KBM-7 (cell line): Measurements from ENCODE around the gene BCL2L11.
"Not testable (repeated sequence)": the region's sequence is repeated elsewhere in the genome, so short reads cannot be mapped to it uniquely, and the experiment has no call there.

Source experiments
- DNase-seq: peaks from one replicate; pipeline ENCODE4 v3.0.0-alpha.2; 2015
- in situ Hi-C: fragments of 300-500 bp; cut with MboI; formaldehyde crosslinking; loops from 2 replicates; pipeline ENCODE4 v1.14.3; 2020; ENCODE audit warnings: low sequenced_read_pairs, low pct_unique_long_range_greater_than_20kb, mixed read lengths

Gene BCL2L11, protein sequence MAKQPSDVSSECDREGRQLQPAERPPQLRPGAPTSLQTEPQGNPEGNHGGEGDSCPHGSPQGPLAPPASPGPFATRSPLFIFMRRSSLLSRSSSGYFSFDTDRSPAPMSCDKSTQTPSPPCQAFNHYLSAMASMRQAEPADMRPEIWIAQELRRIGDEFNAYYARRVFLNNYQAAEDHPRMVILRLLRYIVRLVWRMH

DNA sequence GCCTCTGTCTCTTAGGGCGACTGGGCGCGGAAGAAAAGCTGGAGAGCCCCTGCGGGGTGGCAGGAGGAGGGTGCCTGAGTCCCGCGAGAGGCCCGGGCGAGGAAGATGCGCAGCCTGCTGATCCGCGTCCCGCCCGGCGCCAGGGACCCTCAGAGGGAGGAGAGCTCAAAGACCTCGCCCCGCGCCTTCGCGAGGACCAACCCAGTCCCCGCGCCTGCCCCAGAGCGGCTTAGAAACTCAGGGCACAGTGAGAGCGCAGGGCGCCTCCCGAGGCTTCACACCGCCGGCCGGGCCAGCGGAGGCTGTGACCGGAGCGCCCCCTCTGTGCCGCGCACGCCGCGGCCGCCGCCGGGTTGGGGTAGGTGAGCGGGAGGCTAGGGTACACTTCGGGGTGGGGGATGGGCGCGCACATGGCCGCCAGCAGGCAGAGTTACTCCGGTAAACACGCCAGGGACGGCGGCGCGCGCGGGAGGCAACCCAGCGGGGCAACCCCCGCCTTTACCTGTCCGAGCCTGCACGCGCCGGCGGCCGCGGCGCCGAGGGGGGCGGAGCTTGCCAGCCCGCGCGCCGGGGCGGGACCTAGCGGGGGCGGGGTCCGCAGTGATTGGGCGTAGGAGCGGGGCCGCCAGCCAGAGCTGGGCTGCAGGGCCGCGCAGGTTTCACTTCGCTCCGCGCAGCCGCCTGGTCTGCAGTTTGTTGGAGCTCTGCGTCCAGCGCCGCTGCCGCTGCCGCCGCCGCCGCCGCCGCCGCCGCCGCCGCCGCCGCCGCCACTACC is at the start of gene BCL2L11:
Gene BCL2L11, plus strand, starts transcription at position 662 of the 775 bp plus-strand sequence. CDS start 2,832 bp downstream, outside the sequence.
- DNase-seq, result peak; percentile 92
- in situ Hi-C loops, result no loop called here

DNA sequence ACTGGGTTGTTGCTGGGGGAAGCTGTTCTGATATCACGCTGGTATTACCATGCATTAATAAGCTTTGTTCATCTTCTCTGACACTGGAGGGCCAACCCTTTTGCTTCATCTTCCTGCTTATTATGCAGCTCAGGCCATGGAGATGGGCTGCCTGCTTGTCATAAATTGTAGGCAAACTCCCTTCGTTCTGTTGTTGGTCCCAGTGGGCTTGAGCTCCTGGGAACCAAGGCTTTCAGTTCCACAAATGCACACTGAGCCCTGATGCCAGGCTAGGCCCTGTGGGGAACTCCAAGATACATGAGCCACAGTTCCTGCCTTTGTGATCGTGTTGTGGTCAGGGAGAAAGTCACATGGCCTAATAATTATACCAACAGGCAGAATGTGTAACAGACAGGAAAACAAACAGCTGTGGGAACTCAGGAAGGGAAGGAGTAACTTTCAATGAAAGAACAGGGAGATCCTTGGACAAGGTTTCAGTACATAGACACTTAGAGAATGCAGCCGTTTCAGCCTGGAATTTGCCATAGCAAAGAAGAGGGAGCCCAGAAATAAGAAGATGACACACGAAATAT is 49.0 kb upstream of the BCL2L11 start:
- DNase-seq, result no peak
- in situ Hi-C loops, result no loop called here

DNA sequence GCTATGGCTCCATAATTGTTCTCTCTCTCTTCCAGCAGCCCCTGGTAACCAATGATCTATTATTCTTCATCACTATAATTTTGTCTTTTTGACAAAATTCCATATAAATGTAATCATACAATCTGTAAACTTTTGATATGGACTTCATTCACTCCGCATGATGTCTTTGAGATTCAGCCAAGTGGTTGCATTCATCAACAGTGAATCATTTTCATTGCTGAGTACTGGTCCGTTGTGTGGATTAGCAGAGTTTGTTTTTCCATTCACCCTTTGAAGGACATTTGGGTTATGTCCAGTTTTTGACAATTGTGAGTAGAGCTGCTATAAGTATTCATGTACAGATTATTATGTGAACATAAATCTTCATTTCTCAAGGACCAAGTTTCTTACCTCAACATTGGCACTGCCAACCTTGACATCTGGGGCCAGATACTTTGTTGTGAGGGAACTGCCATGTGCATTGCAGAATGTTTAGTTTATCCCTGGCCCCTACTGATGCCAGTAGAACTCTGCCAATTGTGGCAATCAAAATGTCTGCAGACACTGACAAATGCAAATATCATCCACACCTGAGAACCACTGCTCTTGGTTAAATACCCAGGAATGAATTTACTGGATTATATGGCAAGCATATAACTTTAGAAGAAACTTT is 48.4 kb upstream of the BCL2L11 start:
- no peak for DNase-seq
- in situ Hi-C loops, result no loop called here

DNA sequence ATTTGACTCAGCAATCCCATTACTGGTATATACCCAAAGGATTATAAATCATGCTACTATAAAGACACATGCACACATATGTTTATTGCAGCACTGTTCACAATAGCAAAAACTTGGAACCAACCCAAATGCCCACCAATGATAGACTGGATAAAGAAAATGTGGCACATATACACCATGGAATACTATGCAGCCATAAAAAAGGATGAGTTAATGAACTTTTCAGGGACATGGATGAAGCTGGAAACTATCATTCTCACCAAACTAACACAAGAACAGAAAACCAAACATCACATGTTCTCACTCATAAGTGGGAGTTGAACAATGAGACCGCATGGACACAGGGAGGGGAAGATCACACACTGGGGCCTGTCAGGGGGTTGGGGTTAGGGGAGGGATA is 38.1 kb upstream of the BCL2L11 start:
- DNase-seq, in situ Hi-C loops: not testable (repeated sequence)

DNA sequence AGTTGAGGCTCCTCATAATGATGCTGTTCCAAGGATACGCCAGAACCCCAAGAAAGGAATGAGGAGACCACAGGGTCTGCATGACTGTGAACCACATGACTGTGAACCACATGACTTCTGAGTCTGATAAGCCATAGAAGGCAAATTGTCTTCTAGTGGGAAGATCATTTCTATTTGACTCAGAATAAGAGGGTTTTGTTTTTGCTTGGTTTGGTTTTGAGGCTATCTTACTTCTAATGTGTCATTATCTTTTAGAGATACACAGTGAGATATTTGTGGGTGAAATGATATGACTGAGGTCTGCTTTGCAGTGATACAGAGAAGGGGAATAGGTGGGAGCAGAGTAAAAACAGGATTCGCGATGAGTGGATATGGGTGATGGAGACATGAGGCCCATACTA is 28.9 kb upstream of the BCL2L11 start:
- in situ Hi-C loops, result no loop called here
- DNase-seq, result no peak

DNA sequence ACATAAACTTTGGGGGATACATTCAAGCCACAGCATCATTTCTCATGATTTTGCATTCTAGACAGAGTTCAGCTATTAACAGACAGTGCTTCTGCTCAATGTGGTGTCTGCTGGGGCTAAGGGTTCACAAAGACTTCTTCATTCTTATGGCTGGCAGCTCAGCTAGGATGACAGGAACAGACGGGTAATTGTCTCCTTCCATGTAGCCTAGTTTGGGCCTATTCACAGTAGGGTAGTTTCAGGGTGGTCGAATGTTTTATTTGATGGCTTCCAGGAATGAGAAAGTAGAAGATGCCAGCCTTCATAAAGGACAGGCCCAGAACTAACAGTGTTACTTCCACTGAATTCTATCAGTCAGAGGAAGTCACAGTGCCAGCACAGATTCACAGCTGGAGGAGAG is 26.0 kb upstream of the BCL2L11 start:
- in situ Hi-C loops, result no loop called here

DNA sequence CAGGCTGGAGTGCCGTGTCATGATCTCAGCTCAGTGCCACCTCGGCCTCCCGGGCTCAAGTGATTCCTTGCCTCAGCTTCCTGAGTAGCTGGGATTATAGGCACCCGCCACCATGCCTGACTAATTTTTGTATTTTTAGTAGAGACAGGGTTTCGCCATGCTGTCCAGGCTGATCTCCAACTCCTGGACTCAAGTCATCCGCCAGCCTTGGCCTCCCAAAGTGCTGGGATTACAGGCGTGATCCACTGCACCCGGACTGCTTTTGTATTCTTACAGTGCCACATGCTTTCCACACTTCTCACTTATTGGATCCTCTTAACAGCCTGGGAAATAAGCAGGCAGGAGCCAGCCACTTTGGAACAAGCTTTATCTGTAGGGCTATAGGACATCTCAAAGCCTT is 25.3 kb upstream of the BCL2L11 start:
- no peak for DNase-seq
- in situ Hi-C loops, result no loop called here

More for the DNA sequence above, 26.0 kb upstream of the BCL2L11 start:
- DNase-seq, result no peak

DNA sequence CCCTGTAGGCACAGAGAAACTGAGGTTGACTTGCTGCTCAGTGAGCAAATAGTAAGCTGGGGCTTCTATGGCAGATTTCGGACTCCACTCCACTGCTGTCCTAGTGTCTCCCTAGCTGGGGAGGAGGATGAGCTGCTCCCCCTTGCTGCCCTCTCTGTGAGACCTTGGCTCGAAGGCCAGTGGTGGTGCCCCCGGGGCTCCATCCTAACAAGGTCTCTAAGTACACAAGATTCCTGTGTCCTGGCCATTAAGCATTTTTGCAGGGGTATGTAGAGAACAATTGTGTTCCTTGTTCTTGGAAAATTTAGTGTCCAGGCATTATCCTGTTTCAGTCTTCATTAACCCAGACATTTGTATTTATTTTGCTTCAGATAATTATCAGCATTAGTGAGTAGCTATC is 21.3 kb upstream of the BCL2L11 start:
- in situ Hi-C loops, result no loop called here
- no peak for DNase-seq

DNA sequence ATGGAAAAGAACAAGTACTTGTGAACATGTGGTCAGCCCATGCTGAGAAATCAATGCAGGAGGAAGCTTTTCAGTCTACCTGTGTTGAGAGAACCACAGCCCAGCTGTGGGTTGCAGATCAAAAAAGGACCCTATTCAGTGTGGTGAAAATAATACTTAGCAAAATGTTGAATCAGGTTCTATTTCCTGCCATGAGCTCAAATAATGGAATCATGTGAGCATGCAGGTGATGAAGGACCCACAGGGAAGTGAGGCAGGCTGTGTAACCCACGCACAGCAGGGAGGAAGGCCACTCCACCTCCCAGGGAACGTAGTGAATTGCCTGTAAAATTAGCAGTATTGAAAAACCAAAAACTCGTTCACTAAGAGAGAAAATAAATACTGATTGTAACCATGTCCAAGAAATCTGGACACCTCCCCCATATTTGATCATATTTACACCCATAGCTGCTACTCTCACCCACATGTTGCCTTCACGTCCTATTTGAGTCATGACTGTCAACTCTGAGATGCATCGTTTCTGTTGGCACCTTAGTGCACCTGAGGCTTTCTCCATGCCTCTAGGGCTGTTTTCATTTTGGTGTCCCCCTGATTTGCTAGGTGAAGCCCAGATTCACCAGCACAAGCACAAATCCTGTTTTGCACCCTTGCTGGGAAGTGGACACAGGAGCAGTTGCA is 20.5 kb upstream of the BCL2L11 start:
- DNase-seq, result no peak
- in situ Hi-C loops, result no loop called here

DNA sequence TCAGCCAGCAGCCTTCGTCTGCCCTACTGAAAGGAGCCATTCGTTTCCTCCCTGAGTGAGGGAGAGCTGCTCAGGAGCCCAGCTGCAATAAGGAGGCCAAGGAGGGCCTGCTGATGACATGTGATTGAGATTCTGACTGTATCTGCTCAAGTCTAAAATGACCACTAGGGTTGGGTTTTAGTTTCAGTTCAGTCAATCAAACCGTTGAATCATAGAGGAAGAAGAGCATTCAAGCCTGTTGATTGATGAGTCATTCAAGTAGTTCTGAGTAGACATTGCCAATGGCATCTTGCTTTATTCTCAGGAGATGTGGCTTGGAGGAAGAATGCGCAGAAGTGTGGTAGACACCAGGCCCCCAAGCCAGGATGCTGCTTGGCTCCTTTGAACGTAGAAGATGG is 19.9 kb upstream of the BCL2L11 start:
- in situ Hi-C loops, result no loop called here

DNA sequence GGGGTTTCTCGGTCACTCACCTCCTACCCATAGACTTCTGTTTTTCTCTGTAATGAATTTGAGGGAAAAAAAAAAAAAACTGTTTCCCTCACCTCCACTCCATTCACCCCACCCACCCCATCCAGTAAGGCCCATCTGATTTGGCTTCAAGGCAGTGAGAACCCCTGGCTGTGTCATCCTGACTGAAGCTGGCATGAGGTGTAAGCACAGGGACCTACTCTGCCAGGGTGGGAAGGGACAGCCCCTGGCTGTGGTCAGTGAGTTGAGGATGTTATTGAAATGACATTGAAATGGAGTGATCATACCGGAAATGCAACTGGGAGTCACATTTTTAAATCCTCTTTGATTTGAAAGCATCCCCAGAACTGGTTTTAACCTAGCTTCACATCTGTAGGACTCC is 19.1 kb upstream of the BCL2L11 start:
- in situ Hi-C loops, result no loop called here
- DNase-seq, result no peak

More for the DNA sequence above, 19.9 kb upstream of the BCL2L11 start:
- DNase-seq, result peak; percentile 16

DNA sequence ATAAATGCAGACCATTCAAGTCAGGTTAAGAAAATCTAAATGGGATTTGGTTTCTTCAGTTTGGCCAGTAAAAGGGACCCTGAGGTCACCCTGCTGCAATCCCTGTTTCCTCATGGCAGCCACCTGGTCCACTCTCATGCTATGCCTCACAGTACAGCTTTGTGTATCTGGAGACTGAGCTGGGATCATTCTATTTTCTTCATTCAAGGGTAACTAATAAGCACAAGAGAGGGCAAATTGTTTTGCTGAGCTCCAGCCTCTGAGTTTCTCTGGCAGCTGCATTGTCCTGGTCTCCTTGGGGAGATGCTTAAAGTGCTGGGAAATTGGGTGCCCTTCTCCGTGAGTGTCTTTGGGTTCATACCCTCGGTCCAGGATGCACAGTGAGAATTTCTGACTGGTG is 18.5 kb upstream of the BCL2L11 start:
- in situ Hi-C loops, result no loop called here
- no peak for DNase-seq

DNA sequence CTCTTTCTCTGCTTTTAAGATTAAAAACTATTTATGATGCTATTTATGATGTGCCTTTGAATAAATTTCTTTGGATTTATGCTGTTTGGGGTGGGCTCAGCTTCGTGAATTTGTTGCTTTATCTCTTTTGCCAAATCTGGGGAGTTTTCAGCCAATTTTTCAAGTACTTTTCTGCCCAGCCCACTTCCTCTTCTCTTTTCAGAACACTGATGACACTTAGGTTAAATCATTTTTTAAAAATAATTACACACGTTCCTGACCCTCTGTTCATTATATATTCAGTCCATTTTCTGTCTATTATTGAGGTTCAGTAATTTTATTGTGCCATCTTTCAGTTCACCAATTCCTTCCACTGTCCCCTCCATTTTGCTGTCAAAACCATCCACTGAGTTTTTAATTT is 14.8 kb upstream of the BCL2L11 start:
- in situ Hi-C loops, result no loop called here

DNA sequence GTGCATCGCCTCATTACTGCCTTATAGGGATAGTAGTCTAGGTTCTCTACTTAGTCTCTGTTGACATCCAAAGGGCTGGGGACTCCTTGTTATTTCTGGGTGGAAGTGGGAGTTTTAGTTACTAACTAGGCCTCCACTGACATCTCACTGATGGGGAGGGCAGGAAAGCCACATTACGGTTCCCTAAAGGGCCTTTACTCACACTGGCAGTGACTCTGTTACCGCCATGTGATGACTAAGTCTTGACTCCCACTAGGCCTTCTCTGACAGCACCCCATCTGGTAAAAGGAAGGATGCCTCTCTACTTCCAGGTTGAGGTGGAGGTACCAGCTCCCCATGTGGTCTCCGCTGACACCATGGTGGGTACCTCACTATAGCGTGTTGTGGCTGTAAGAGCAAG is 14.0 kb upstream of the BCL2L11 start:
- in situ Hi-C loops, result no loop called here
- DNase-seq, result no peak

More for the DNA sequence above, 14.8 kb upstream of the BCL2L11 start:
- DNase-seq, result no peak

DNA sequence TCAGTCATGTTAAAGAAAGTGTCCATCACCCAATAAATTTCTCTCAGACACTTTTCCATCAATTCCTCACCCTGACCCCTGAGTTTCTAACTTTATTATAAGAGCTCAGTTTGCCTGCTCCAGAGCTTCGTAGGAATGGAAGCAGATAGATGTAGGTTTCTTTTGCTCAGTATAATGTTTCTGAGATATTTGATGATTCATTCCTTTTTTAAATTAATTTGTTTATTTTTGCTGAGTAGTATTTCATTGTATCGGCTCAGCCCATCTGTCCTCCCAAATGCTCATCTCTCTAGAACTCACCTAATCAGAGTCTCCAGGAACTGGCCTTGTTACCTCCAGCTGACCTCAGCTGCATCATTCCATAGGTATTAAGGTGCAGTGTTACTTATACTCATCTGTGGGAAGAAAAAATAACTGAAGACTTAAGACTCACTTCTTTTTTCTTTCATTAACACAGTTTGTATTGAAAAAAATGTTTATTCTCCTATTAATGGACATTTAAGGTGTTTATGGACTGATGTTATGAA is 11.9 kb upstream of the BCL2L11 start:
- in situ Hi-C loops, result no loop called here
- DNase-seq, result no peak

DNA sequence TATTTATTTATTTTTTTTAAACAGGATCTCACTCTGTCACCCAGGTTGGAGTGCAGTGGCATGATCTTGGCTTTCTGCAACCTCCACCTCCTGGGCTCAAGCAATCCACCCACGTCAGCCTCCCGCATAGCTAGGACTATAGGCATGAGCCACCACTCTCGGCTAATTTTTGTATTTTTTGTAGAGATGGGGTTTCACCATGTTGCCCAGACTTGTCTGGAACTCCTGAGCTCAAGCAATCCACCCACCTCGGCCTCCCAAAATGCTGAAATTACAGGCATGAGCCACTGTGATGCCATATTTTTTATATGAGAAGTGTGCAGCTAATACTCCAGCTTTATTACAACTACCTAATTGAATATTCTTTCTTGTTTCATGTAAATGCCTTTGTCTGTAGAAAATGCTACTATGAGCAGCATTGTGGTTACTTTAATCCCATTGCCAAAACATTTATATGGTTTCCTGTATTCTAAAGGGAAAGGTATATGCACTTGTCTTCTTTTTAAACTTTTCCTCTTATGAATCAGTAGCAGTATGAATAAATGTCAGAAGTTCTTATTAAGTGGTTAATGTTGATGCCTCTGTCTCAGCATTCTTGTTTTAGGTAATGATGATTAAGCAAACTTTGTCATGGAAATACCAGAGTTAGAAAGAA is 9.5 kb upstream of the BCL2L11 start:
- in situ Hi-C loops, result no loop called here

DNA sequence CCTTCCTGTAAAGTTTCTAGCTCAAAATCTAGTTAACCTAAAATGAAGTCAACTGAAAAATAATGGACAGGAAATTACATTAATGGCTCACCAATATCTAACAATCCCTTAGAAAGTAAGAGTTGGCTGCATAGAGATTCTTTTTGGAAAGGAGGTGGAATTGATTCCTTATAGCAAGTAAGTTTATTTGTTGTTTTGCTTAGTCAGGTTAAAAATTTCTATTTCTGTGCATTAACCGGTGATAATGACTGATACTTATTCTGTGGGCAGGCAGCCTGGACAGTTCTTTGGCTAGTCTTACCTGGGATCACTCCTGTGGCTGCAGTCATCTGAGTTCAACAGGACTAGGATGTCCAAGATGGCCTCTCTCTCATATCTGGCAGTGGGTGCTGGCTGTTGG is 6.9 kb upstream of the BCL2L11 start:
- DNase-seq, result no peak
- in situ Hi-C loops, result no loop called here

More for the DNA sequence above, 9.5 kb upstream of the BCL2L11 start:
- DNase-seq, result no peak

DNA sequence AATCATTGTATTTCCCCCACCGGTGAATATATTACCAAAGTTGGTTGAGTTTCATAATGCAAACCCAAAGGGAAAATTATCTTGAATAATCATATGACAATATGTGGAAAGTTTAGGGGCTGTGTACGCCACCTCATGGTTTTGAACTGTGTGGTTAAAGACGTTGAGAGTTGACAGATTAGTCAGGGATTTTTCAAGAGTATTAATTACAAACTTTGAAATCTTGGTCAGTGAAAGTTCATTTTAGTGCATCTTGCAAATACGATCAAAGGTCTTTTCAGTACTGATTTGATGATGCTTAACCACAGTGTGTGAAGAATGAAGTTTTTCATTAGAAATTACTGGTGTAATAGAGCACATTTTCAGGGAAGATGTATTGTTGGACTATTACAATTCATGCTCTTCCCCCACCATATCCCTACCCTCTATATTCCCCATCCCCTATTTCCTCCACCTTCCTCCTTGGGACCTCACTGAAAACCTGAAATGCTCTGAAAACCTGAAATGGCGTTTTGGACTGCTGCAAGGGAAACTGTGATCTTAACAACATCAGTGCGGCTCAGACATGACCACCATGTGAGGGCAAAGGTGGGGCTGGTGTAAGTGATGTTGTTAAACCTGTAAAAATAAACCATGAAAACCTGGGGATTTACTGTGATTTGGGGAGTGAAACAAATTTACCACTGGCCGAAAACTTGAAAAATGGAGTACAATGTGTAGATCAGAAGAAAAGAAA is 4.5 kb upstream of the BCL2L11 start:
- in situ Hi-C loops, result no loop called here

More for the DNA sequence above, 4.5 kb upstream of the BCL2L11 start:
- no peak for DNase-seq
